Measurements from ENCODE around the gene ZNF853. TPM values are rescaled to one million over a fixed set of nuclear protein-coding genes. Genes with fewer than 3 reads are reported as not detected.

ZNF853 gene
- total RNA-seq, 3 donors from 2014 or later (not counting 1 experiment from before 2014, with no cell fraction given) = 6.5 to 12.0 (median 9.7) TPM

DNA sequence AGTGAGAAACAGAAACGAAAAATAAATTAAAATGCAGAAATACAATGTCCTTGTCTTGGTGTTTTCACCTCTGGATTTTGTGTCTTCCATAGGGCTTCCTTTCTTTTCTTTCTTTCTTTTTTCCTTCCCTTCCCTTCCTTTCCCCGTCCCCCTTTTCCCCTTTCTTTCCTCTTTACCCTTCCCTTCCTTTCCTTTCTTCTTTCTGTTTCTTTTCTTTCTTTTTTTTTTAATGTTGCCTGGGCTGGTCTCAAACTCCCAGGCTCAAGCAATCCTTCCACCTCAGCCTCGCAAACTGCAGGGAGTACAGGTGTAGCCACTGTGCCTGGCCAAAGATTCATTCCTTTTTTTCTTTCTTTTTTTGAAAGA is 8.8 kb downstream of the ZNF853 start:
- peaks cover 50% of the 10 kb centered on the region for H3K4me1 ChIP-seq (ENCODE audit: control insufficient read depth, insufficient read depth, low read length)
- DNase-seq = no peak
- peak overlapping the region; percentile 70 to 74 for H3K27ac Mint-ChIP-seq
- peaks cover 4% of the 10 kb centered on the region for H3K36me3 ChIP-seq (ENCODE audit: control insufficient read depth, insufficient read depth, low read length)
- peak overlapping the region; percentile 83 for H3K4me3 Mint-ChIP-seq
- intact Hi-C loops (cut with micrococcal nuclease) = no loop called here
- no peaks in the 10 kb centered on the region for H3K27me3 Mint-ChIP-seq (ENCODE audit: low read depth in 2 of 2)
- WGBS (ENCODE audit: insufficient coverage) = 49% methylated on average over 3 of the region's 3 CpGs
- H3K36me3 Mint-ChIP-seq = peaks cover 7% of the 10 kb centered on the region
- H3K27me3 ChIP-seq (ENCODE audit: control insufficient read depth, insufficient read depth, low read length) = no peaks in the 10 kb centered on the region
- ATAC-seq = no peak
- peaks cover 34 to 37% of the 10 kb centered on the region in 2 donors for H3K4me1 Mint-ChIP-seq
- no peaks in the 10 kb centered on the region for H3K9me3 Mint-ChIP-seq
- no peak overlapping the region for H3K4me3 ChIP-seq (ENCODE audit: low read length)
- peak overlapping the region; percentile 62 for H3K27ac ChIP-seq (ENCODE audit: low read length)
- TF ChIP-seq, protein P1, sequence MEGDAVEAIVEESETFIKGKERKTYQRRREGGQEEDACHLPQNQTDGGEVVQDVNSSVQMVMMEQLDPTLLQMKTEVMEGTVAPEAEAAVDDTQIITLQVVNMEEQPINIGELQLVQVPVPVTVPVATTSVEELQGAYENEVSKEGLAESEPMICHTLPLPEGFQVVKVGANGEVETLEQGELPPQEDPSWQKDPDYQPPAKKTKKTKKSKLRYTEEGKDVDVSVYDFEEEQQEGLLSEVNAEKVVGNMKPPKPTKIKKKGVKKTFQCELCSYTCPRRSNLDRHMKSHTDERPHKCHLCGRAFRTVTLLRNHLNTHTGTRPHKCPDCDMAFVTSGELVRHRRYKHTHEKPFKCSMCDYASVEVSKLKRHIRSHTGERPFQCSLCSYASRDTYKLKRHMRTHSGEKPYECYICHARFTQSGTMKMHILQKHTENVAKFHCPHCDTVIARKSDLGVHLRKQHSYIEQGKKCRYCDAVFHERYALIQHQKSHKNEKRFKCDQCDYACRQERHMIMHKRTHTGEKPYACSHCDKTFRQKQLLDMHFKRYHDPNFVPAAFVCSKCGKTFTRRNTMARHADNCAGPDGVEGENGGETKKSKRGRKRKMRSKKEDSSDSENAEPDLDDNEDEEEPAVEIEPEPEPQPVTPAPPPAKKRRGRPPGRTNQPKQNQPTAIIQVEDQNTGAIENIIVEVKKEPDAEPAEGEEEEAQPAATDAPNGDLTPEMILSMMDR (IDR thresholded peaks at IDR 0.05) = no peak
- H3K9me3 ChIP-seq (ENCODE audit: control insufficient read depth, insufficient read depth, low read length) = no peaks in the 10 kb centered on the region

DNA sequence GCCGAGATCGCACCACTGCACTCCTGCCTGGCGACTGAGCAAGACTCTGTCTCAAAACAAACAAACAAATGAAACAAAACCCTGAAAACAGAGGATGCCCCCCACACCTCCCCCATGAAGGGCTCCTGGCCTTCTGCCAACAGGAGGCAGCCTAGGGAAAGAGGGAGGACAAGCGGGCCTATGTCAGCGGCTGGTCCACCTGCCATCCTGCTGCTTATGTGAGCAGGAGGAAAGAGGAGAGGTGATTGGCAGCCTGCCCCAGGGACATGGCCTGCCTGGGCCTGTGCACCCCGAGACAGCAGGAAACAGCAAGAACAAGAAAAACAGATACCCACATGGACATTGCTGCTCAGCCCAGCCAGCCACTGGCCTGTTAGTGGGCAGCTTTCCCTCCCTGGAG is 12.6 kb downstream of the ZNF853 start:
- 95% methylated on average over 6 of the region's 6 CpGs for WGBS (ENCODE audit: insufficient coverage)
- Mint-ChIP-seq H3K36me3 (no peaks in the 10 kb centered on the region), H3K9me3 (no peaks in the 10 kb centered on the region), H3K4me1 (peaks cover 16% of the 10 kb centered on the region in 2 donors), H3K27ac (no peak overlapping the region), H3K27me3 (ENCODE audit: low read depth in 2 of 2) (no peaks in the 10 kb centered on the region), H3K4me3 (no peak overlapping the region)
- no peak overlapping the region for H3K4me3 ChIP-seq (ENCODE audit: low read length)
- H3K36me3 ChIP-seq (ENCODE audit: control insufficient read depth, insufficient read depth, low read length) = no peaks in the 10 kb centered on the region
- no peak for ATAC-seq
- peaks cover 26% of the 10 kb centered on the region for H3K4me1 ChIP-seq (ENCODE audit: control insufficient read depth, insufficient read depth, low read length)
- H3K27ac ChIP-seq (ENCODE audit: low read length) = no peak overlapping the region
- H3K27me3 ChIP-seq (ENCODE audit: control insufficient read depth, insufficient read depth, low read length) = no peaks in the 10 kb centered on the region
- DNase-seq = no peak
- TF ChIP-seq, protein P1 (IDR thresholded peaks at IDR 0.05) = no peak
- intact Hi-C loops (cut with micrococcal nuclease) = no loop called here
- no peaks in the 10 kb centered on the region for H3K9me3 ChIP-seq (ENCODE audit: control insufficient read depth, insufficient read depth, low read length)

DNA sequence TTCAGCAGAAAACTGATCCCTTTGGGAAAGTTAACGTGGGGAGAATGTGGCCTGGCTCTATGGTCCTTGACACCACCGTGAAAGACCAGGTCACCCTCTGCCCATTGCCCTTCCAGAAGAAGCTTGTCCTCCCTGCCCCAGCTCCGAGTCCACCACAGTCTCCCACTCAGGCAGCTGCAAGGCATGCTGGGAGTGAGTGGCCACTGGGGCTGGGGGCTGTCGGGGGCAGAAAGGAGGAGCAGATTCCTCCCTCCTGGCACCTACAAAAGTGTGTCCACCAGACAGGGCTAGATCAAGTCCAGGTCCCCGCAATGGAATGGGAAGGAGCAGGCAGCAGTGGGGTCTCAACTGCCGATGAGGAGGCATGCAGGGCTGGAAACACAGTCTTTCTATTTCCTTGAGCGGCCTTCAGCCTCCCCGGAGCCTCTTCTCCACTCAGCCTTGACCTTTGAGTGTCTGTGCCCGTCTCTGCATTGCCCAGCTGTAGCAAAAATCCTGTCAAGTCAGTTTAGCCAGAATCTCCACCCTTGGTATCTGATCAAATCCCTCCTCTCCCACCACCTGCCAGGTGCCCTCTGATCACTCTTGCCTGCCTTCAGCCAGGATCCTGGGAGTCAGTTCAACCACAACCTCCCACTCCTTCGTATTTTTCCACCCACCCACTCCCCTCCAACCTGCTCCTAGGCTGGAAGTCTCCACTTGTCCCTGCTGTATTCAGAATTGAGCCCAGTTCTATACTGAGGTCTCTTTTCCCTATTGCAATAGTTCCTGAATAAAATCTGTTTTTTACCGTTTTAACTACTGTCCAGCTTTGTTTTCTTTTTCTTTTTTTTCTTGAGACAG is 14.8 kb downstream of the ZNF853 start:
- H3K4me3 Mint-ChIP-seq = no peak overlapping the region
- H3K36me3 ChIP-seq (ENCODE audit: control insufficient read depth, insufficient read depth, low read length) = no peaks in the 10 kb centered on the region
- no peaks in the 10 kb centered on the region for H3K36me3 Mint-ChIP-seq
- TF ChIP-seq, protein P1 (IDR thresholded peaks at IDR 0.05) = no peak
- no peaks in the 10 kb centered on the region for H3K27me3 Mint-ChIP-seq (ENCODE audit: low read depth in 2 of 2)
- no peak for ATAC-seq
- intact Hi-C loops (cut with micrococcal nuclease) = no loop called here
- no peaks in the 10 kb centered on the region for H3K9me3 Mint-ChIP-seq
- 90% methylated on average over 11 of the region's 11 CpGs for WGBS (ENCODE audit: insufficient coverage)
- no peak overlapping the region for H3K4me3 ChIP-seq (ENCODE audit: low read length)
- no peaks in the 10 kb centered on the region for H3K4me1 Mint-ChIP-seq
- DNase-seq = no peak
- H3K4me1 ChIP-seq (ENCODE audit: control insufficient read depth, insufficient read depth, low read length) = peaks cover 11% of the 10 kb centered on the region
- no peak overlapping the region for H3K27ac Mint-ChIP-seq
- no peaks in the 10 kb centered on the region for H3K27me3 ChIP-seq (ENCODE audit: control insufficient read depth, insufficient read depth, low read length)
- no peaks in the 10 kb centered on the region for H3K9me3 ChIP-seq (ENCODE audit: control insufficient read depth, insufficient read depth, low read length)
- no peak overlapping the region for H3K27ac ChIP-seq (ENCODE audit: low read length)
